GM19043 (cell line): ENCODE results near the gene TP53.
"Not testable (repeated sequence)": the region's sequence is repeated elsewhere in the genome, so short reads cannot be mapped to it uniquely, and the experiment has no call there.

ENCODE experiments used
- ATAC-seq: cut with Tn5 transposase; IDR thresholded peaks from one replicate; pipeline ENCODE4 v1.9.1; 2021; ENCODE audit warnings: low read depth; ENCODE audit not compliant: unreplicated experiment

The TP53 gene

GRCh38 chr17:7634384-7634783 lies 52.9 kb downstream of the TP53 start:
- ATAC-seq, result no peak

DNA sequence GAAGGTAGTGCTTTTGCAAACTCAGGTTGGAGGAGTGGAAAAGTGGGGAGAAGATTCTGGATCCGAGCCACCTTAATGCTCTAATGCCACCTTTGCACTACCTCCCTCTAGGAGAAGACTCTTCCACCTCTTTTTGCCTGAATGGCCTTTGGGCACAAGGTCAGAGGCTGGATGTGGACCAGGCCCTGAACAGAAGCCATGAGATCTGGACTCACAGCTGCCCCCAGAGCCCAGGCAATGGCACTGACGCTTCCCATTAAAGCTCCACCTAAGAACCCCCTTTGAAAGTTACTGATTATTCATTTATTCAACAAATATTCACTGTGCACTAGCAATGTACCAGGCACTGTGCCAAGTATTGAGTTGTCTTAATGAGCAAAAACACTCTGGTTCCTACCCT lies 54.2 kb downstream of the TP53 start:
- no peak for ATAC-seq

DNA sequence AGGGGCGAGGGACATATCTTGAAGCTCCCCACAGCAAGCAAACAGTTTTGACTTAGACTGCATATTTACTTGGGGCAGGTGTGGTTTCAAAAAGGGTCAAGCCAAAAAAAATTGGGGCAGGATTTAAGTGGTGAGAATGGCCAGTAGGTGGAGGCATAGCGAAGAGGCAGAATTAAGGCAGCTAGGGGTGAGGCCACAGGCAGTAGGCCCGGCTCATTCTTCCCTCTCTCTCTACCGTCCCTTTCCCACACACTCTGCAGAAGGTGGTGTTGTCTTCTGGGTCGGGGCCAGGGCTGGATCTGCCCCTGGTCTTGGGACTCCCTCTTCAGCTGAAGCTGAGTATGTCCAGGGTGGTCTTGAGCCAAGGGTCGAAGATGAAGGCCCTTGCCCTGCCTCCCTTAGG lies 54.8 kb downstream of the TP53 start:
- ATAC-seq, result no peak

DNA sequence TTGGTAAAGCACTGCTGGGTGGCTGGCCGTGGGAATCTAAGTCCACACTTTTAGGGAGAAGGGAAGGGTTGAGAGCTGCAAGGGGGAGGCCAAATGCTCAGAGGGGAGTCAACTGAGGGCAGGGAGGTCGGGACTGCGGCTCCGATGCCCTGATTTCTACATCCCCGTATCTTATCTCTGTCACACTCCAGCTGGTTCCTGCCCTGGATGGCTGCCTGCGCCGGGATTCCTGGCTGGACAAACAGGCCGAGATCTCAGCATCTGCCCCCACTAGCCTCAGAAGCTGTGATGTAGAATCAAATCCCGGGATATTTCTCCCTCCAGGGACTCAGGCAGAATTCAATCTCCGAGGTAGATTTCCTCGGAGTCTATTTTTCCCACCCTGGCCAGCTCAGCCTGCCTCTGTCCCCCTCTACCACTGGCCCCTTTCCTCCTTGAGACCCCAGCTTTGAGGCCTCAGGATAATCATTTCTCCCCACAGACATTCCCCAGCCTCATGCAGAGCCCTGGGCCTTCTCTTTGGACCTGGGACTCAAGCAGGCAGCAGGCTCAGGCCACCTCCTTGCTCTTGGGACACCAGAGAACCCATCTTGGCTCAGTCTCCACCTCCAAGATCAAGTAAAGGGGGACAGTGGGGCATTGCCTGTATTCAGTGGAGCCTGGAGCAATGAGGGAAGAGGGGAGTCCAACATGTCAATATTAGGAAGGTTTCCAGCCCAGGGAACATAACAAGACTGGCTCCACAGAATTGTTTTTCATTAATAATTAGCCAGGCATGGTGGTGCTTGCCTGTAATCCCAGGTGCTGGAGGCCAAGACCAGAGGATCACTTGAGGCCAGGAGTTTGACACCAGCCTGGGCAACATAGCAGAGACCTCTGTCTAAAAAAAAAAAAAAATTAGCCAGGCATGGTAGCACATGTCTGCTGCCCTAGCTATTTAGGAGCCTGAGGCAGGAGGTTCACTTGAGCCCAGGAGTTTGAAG lies 55.6 kb downstream of the TP53 start:
- no peak for ATAC-seq

DNA sequence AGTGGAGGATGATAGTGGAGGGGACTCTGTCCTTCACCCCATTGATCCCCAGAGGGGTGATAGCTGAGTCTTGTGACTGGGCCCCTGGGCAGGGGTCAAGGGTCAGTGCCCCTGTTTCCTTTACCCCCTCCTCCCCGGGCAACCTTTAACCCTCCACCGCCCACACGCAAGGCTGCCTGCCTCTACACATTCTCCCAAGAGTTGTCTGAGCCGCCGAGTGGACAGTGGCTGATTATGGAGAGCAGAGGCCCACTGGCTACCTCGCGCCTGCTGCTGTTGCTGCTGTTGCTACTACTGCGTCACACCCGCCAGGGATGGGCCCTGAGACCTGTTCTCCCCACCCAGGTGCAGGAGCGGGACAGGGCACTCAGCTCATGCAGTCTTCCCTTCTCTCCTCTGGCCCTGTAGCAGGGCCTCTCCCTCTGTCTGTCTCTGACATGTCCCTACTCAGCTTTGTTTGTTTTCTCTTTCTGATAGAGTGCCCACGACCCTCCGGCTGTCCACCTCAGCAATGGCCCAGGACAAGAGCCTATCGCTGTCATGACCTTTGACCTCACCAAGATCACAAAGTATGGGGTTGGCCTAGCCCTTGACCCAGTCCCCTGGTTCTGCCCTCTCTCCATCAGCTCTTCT lies 57.2 kb downstream of the TP53 start, which contains the start of gene SHBG:
TSS of gene SHBG (plus strand) at position 197 of the 633 bp plus-strand sequence. CDS start at position 235, 38 bp downstream.
- no peak for ATAC-seq

DNA sequence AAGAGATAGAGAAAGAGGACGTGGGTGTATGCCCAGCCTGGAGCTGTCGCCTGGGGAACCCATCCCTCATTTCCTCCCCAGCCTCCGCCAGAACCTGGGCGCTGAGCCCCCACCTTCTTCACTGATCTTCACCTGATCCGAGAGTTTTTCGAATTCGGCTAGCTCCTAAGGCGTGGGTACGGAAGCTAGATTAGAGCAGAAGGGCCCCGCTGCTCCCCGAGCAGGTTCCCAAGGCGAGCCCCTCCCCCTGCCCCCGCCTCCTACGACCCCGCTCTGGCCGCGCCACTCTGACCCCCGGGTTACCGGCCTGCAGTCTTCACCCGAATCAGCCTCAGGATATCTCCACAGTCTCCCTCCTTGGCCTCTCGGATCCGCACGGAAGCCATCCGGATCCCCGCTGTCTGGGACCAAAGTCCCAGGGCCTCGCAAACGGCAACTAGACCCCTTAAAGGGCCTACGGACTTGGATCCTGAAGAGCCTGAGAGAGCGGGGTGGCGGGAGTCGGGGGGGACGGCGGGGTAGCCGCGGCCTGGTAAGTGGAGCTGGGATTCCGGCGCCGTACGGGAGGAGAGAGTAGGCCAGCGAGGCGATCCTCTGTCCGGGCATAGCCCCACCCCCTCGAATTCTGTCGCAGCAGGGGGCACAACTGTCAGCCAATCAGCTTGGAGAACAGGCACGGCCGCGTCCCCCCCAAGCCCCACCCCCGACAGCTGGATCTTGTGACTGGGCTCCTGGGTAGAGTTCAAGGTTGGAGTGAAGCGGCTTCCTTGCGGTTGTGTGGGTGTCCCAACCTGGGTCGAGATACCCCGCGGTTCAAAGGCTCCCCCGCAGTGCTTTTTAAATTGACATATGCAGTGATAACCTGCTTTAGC lies 59.8 kb downstream of the TP53 start, which contains the start of gene SAT2:
TSS of gene SAT2 (minus strand) at position 572 of the 872 bp plus-strand sequence. CDS start at position 386, 186 bp downstream.
- peak; percentile 86 for ATAC-seq

DNA sequence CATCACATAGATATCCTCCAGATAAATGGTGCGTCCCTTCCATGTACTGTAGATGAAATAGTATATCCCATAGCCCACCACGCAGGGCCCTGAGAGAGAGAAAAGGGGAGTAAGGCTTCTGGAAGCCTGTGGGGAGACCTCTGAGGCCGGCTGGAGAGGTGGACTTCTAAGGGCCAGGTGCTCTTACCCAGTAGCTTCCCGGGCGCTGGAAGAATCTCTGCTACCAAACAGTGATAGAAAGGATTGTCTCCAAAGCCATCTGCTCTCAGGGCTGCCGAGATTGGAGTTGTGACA lies 60.4 kb downstream of the TP53 start:
- ATAC-seq, result no peak

DNA sequence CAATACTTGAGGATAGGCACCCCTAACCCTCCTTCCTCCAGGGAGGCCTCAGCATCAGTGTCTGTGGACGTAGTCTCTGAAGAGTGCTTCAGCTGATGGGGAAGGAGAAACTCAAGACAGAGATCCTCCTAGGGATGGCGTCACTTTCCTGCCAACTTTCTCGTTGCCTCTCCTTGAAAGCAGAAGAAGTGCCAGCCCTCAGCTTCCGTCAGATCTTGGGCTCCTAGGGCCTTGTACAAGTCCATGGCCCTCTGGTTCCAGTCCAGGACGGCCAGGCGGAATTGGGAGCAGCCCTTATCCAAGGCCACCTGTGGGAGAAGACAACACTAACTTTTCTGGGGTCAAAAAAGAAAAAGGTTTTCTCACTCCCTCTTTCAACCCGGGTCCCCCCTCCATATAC lies 61.0 kb downstream of the TP53 start:
- no peak for ATAC-seq

- not testable (repeated sequence) for ATAC-seq
These were observed 61.5 kb downstream of the TP53 start for GRCh38 chr17:7625749-7626148.

DNA sequence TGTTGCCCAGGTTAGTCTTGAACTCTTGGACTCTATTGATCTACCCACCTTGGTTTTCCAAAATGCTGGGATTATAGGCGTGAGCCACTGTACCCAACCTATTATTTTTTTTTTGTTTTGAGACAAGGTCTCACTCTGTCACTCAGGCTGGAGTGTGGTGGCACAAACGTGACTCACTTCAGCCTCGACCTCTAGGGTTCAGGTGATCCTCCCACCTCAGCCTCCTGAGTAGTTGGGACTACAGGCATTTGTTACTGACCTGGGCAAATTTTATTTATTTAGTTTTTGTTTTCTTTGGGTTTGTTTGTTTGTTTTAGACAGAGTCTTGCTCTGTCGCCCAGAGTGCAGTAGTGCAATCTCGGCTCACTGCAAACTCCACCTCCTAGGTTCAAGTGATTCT lies 63.6 kb downstream of the TP53 start:
- no peak for ATAC-seq

GRCh38 chr17:7620835-7621234 lies 66.5 kb downstream of the TP53 start:
- no peak for ATAC-seq

- ATAC-seq, result no peak
These were observed 68.7 kb downstream of the TP53 start for GRCh38 chr17:7618608-7619007.
